Stimulated activated CD4-positive, alpha-beta T cell treated with anti-CD3 and anti-CD28 coated beads, Interleukin-4, amount 100 ng/mL, for 48 hours (primary cell): ENCODE results near the gene ZNF830.
"Not testable (repeated sequence)": the region's sequence is repeated elsewhere in the genome, so short reads cannot be mapped to it uniquely, and the experiment has no call there.

Experiments
- DNase-seq, 2 donors: peaks; one replicate each; pipeline ENCODE4 v3.0.0-alpha.2; 2020; ENCODE audit warnings: low read depth in 2 of 2

Gene ZNF830

GRCh38 chr17:34991606-34992005 is 30.3 kb downstream of the ZNF830 start:
- DNase-seq: no peak

DNA sequence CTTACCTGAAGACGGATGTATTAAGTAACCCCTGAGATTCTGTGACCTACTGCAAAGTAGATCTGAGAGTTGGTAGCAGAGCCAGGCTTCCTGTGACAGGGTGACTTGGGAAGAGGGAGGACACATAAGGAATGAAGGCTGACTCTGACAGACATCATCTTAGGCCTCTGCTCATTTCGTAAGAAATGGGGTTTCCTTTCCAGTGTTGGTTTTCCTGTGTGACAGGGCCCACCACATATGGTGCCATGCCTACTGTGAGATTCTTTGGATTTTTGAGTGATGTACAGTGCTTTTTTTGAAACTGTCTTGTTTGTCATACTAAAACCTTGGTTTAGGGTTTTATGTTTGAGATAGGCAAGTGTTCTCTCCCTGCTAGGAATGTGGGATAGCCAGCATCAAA is 31.7 kb downstream of the ZNF830 start:
- DNase-seq: no peak

DNA sequence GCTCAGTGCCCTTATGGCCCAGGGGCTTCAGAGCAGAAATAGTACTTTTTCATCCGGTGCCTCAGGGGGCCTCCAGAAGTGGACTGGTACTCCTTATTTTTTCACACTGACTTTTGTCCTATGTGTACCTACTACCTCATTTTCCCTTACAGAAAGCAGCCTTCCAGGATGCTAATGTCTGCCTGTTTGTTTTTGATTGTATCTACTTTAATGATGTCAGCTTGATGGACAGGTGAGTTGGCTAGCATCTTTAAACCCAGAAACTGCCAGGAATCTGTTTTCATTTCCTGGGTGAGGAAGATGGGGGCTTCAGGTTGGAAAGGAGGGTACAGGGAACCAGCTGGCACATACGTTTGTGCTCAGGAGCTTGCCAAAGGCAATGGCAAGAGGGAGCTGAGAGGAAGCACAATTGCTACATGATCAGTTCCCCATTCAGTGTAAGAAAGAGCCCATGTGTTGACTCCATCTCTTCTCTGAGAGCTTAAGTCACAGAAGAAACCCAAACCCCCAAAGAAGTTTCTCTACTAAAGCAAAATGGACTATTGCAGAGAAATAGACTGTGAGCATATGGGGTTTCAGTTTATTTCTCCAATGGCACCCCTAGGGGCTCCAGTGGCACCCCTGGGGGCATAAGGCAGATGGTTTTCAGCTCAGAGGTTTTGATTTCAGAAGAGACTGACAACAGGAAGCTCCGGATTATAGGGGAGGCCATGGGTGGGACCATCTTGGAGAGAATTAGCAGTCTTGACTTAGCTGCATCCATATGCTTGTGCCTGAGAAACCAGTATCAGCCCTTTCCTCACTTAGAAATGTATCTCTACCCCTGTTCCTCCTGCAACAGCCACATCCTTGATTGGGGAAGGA is 35.3 kb downstream of the ZNF830 start:
- DNase-seq: no peak

- DNase-seq: no peak
Measured at GRCh38 chr17:34997355-34997862, 36.1 kb downstream of the ZNF830 start.

DNA sequence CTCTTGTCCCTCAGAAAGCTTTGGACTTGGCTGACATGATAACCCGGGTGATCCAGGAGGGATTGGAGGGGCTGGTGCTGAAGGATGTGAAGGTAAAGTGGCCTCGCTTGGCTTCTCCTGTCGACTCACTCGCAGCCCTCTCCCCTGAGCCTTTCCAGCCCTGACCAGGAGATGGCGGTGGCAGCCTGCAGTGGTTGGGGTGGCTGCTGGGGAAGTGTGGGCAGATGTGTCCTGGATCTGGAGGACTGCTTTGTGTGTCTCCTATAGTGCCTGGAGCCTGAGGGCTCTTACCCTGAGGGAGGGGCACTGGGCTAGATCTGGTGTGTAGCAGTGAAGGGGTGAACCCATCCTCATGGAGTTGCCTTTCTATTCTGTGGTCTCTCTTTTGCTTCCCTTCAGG is 36.9 kb downstream of the ZNF830 start:
- peak; percentile 67 to 68 for DNase-seq

DNA sequence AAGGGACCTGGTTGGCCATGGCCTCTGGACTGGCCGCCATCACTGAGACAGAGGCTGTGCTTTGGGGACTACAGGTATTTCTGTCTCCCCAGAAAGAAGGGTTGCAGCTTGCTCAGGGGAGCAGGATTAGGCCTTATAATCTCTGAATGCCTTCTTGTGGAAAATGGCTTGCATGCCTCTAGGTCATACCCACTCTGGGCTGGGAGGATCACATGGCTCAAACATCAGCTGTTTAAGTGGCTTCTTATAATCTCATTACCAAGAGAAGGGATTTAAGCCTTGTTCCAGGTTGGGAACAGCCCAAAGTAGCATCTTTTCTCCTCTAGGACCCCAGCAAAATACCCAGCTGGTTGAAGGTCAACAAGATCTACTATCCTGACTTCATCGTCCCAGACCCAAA is 38.1 kb downstream of the ZNF830 start:
- DNase-seq: no peak

GRCh38 chr17:35000965-35001364 is 39.6 kb downstream of the ZNF830 start:
- DNase-seq: not testable (repeated sequence)

GRCh38 chr17:35001549-35001948 is 40.2 kb downstream of the ZNF830 start:
- DNase-seq: no peak

DNA sequence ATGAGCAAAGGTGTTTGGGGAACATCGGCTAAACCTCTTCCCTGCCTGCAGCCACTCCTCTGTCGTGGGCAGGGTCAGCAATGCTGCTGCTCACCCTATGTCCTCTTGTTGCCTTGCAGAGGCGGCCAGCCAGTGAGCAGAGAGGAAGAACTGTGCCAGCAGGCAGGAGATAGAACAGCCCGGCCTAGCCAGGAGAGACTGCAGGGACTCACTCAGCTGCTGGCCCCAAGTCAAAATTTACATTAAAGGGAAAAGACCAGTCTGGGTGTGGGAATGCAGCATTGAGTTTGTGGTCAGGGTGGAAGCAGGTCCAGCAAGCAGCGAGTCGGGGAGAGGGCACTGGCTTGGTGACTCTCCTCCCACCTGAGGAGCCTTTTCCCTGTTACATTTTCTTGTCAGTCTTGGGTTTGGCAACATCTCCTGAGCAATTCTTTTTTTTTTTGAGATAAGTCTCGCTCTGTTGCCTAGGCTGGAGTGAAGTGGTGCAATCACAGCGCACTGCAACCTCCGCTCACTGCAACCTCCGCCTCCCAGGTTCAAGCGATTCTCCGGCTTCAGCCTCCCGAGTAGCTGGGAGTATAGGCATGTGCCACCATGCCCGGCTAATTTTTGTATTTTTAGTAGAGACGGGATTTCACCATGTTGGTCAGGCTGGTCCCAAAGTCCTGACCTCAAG is 41.7 kb downstream of the ZNF830 start:
- no peak for DNase-seq

- DNase-seq: no peak
Measured at GRCh38 chr17:35003778-35004177, 42.4 kb downstream of the ZNF830 start.

DNA sequence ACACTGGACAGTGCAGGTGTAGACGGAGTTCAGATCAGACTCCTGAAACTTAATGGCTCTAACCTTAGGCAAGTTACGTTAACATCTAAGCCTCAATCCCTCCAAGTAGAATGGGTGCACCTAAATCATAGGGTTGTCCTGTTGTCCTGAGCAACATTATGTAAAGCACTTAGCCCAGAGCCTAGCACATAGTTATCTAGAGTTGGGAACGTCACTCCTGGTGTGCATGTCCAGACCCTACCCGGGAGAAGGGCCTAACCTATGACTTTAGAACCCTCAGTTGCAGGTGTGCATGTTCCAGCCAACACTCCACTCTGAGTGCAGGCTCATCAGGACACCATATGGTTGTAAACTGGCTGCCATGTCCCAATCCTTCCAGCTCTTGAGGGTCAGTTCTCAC is 45.0 kb downstream of the ZNF830 start:
- DNase-seq: no peak

DNA sequence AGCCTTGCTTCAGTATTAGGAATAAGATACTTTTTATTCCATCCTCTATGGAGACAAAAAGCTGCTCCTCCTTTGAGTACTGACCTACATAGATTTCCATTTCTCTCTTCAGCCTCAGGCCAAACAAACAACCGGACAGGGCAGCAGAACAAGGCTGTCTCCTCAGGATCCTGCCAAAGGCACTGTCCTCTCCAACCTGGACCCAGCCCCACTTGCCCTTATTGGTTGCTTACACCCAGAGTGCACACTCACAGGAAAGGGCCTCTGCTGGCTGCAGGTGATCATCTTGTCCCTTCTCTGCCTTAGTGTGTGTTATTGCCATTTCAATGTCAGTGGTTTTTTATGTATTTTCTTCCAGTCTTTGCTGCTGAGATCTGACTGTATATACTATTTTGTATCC is 45.6 kb downstream of the ZNF830 start:
- DNase-seq: no peak

DNA sequence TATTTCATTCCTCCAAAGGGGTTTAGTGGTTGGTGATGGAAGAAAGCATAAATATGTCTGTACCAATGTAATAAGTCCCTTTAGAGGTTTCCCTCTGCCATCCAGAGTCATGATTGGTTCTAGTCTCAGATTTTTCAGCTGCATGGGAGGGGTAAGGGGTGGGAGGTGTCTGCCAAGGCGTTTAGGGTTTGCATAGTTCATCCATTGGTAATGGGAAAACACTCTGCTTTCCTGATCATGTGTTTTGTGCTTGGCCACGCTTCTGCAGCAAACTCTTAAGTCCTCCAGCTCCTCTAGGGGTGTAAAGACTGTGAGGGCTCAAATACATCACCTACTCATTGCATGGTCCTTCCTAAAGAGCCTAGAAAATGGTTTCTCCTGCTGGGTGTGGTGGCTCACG is 48.8 kb downstream of the ZNF830 start:
- no peak for DNase-seq

GRCh38 chr17:35011671-35012216 is 50.4 kb downstream of the ZNF830 start:
- DNase-seq: no peak
